ENCODE results near the gene THAP7.
"Not testable (repeated sequence)": the region's sequence is repeated elsewhere in the genome, so short reads cannot be mapped to it uniquely, and the experiment has no call there.

THAP7 gene

DNA sequence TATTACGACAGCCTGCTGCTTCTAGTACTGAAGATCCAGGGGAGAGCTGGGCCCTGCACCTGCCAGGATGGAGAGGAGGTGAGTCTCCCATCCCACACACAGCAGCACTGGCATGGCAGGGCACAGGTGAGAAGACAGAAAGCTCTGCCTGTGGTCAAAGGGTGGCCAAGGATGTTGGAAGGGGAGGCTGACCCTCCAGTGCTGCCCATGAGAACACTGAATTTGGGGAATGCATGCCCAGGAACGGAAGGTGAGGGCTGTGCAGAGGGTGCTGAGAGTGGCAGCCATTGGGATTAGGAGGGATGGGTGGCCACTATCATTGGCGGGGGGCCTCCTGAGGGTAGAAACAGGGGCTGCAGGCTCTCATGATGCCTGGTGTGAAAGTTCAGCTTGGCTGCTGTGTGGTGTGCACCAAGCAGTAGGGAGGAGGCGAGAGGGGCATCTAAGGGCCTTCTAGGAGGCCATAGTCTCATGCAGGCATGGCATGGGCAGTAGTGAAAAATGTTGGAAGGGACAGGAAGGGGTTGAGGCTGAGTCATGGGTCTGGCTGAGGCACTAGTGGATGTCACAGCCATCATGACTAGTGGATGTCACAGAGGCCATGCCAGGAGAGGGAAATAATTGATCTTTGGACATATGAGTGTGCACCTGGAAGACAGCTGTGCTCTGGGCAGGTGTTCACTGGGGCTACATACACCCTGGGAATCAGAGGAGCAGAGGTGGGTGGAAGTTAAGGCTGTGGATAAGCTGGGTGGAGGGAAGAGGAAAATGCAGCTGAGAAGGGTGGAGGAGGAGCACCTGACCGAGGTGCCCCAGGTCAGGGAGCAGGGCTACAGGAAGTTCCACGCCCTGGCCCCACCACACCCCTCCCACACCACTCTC is 41.3 kb upstream of the THAP7 start:
- no peak overlapping the region for H3K9ac ChIP-seq (ENCODE audit: low read depth, low read length)
- H3K9me3 ChIP-seq (ENCODE audit: insufficient read depth, low read depth, low read length): no peaks in the 10 kb centered on the region
- peaks cover 3% of the 10 kb centered on the region; the same call in 1 of the 2 replicates for H3K4me1 ChIP-seq (ENCODE audit: insufficient read depth, low read length)
- no peaks in the 10 kb centered on the region for H3K36me3 ChIP-seq (ENCODE audit: insufficient read depth, low read length)
- H3K4me3 ChIP-seq (ENCODE audit: low read length): no peak overlapping the region
- H3K27me3 ChIP-seq (ENCODE audit: insufficient read depth, low read length): 0 out of 2 replicates have a peak, but pooled peaks cover 2% of the 10 kb centered on the region
- no peak overlapping the region for H3K27ac ChIP-seq (ENCODE audit: low read depth, low read length)
- 85% methylated on average over 6 of the region's 6 CpGs for WGBS

DNA sequence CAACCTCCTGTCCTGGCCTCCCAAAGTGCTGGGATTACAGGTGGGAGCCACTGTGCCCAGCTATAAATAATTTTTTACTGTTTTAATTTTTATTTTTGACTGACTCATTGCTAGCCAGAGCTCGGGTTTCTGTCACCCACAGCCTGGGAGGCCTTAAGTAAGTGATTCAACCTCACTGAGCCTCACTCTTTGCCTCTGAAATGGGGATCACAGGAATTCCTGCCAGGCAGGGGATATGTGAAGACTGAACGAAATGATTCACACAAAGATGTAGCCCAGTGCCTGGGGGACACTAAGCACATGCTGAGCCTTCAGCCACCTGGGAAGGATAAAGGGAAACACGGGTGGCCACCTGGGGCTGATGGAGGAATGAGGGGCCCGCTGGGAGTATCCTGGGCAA is 40.0 kb upstream of the THAP7 start:
- Histone ChIP-seq H3K27me3 (ENCODE audit: insufficient read depth, low read length) (0 out of 2 replicates have a peak, but pooled peaks cover 2% of the 10 kb centered on the region), H3K9ac (ENCODE audit: low read depth, low read length) (no peak overlapping the region), H3K27ac (ENCODE audit: low read depth, low read length) (no peak overlapping the region), H3K36me3 (ENCODE audit: insufficient read depth, low read length) (no peaks in the 10 kb centered on the region), H3K4me1 (ENCODE audit: insufficient read depth, low read length) (peaks cover 3% of the 10 kb centered on the region; the same call in 1 of the 2 replicates), H3K9me3 (ENCODE audit: insufficient read depth, low read depth, low read length) (no peaks in the 10 kb centered on the region), H3K4me3 (ENCODE audit: low read length) (no peak overlapping the region)
- WGBS: 80% methylated on average over 4 of the region's 4 CpGs

DNA sequence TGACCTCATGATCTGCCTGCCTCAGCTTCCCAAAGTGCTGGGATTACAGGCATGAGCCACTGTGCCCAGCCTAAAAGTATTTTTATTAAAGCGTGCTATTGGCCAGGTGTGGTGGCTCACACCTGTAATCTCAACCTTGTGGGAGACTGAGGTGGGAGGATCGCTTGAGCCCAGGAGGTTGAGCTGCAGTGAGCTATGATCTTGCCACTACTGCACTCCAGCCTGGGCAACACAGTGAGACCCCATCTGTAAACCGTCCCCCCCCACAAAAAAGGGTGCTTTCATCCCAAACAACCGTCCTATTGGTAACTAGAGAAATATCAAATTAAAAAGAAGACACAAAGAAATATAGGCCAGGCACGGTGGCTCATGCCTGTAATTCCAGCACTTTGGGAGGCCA is 37.2 kb upstream of the THAP7 start:
- not testable (repeated sequence) for H3K4me1 ChIP-seq (ENCODE audit: insufficient read depth, low read length); H3K36me3 ChIP-seq (ENCODE audit: insufficient read depth, low read length); H3K9me3 ChIP-seq (ENCODE audit: insufficient read depth, low read depth, low read length); H3K9ac ChIP-seq (ENCODE audit: low read depth, low read length); H3K27ac ChIP-seq (ENCODE audit: low read depth, low read length); H3K4me3 ChIP-seq (ENCODE audit: low read length); H3K27me3 ChIP-seq (ENCODE audit: insufficient read depth, low read length)
- 93% methylated on average over 5 of the region's 5 CpGs for WGBS

DNA sequence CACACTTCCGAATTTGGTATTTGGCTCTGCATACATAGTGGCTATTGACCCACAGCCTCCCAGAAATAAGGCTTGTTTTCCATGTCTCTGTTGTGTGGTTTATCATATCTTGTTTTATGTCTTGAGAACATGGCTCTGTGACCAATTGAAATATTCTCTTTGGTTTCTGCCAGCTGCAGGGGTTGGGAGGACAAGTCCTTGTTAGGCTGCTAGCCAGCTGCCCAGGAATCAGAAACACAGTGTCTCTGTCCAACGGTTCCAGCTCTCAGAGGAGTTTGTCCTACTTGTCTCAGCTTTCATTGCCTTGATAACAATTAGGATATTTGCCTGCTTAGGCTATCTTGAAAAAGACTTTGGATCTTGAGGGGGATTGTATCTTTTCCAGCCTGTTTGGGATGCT is 36.5 kb upstream of the THAP7 start:
- Histone ChIP-seq H3K27me3 (ENCODE audit: insufficient read depth, low read length) (peaks cover 7% of the 10 kb centered on the region), H3K9me3 (ENCODE audit: insufficient read depth, low read depth, low read length) (no peaks in the 10 kb centered on the region), H3K4me3 (ENCODE audit: low read length) (no peak overlapping the region), H3K9ac (ENCODE audit: low read depth, low read length) (no peak overlapping the region), H3K4me1 (ENCODE audit: insufficient read depth, low read length) (no peaks in the 10 kb centered on the region), H3K36me3 (ENCODE audit: insufficient read depth, low read length) (no peaks in the 10 kb centered on the region), H3K27ac (ENCODE audit: low read depth, low read length) (no peak overlapping the region)
- 76% methylated on average over 2 of the region's 2 CpGs for WGBS

DNA sequence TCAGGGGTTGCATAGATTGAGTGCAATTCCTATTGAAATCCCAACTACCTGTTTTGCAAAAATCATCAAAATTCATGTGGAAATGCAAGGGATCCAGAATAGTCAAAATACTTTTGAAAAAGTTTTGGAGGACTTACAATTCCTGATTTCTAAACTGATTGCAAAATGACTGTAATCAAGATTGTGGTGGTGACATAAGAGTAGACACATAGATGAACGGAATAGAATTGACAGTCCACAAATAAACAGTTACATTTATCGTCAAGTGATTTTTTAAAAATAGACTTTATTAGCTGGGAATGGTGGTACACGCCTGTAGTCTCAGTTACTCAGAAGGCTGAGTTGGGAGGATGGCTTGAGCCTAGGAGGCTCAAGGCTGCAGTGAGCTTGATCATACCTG is 33.1 kb upstream of the THAP7 start:
- H3K36me3 ChIP-seq (ENCODE audit: insufficient read depth, low read length): no peaks in the 10 kb centered on the region
- H3K9ac ChIP-seq (ENCODE audit: low read depth, low read length): no peak overlapping the region
- no peaks in the 10 kb centered on the region for H3K9me3 ChIP-seq (ENCODE audit: insufficient read depth, low read depth, low read length)
- no peaks in the 10 kb centered on the region for H3K4me1 ChIP-seq (ENCODE audit: insufficient read depth, low read length)
- H3K27ac ChIP-seq (ENCODE audit: low read depth, low read length): no peak overlapping the region
- 93% methylated on average over 3 of the region's 3 CpGs for WGBS
- peaks cover 33% of the 10 kb centered on the region for H3K27me3 ChIP-seq (ENCODE audit: insufficient read depth, low read length)
- H3K4me3 ChIP-seq (ENCODE audit: low read length): no peak overlapping the region

DNA sequence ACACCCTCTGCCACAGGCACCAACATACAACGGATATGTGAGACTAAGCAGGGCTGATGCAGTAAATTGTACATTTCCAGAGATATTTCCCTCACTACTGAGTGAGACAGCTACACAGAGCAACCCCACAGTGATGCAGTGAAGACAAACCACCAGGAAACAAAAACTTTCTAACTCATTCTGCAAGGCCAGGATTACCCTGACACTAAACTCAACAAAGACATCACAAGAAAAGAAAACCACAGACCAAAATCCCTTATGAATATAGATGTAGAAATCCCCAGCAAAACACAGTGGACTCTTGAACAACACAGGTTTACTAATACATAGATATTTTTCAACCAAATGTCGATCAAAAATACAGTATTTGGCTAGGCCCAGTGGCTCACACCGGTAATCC is 32.0 kb upstream of the THAP7 start:
- H3K36me3 ChIP-seq (ENCODE audit: insufficient read depth, low read length): no peaks in the 10 kb centered on the region
- H3K27me3 ChIP-seq (ENCODE audit: insufficient read depth, low read length): peaks cover 33% of the 10 kb centered on the region
- H3K9me3 ChIP-seq (ENCODE audit: insufficient read depth, low read depth, low read length): no peaks in the 10 kb centered on the region
- no peak overlapping the region for H3K4me3 ChIP-seq (ENCODE audit: low read length)
- no peaks in the 10 kb centered on the region for H3K4me1 ChIP-seq (ENCODE audit: insufficient read depth, low read length)
- WGBS: 90% methylated on average over 3 of the region's 3 CpGs
- no peak overlapping the region for H3K9ac ChIP-seq (ENCODE audit: low read depth, low read length)
- no peak overlapping the region for H3K27ac ChIP-seq (ENCODE audit: low read depth, low read length)

DNA sequence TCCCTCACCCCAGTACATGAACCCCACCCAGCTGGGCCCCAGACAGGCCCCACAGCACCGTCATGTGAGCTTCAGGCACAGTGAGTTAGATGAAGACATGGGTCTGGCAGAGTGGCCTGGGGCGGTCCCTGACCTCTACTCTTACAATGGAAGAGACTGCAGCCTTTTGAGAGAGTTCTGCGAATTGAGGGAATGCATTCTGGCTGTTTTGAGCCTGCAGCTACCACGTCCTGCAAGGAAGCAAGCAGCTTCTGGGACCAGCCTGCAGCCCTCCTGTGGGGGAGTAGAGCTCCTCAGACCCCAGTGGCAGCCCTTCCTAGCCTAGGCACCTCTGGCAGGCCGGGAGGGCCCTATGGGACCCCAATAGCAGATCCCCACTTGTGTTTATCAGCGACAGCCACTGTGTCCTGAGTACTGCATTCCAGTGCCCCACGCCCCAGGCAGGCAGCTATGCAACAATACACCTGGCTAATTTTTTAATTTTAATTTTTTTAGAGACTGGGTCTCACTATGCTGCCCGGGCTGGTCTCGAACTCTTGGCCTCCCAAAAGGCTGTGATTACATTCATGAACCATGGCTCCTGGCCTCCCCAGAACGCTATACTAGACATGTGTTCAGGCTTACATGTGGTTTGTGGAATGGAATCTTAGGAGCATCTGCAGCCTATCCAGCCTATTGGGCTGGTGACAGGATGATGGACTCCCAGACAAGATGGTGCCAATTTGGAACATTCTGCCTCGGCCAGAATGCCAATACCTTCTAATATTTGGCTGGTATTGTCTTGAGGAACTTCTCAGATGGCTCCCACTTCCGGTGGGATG is 31.2 kb upstream of the THAP7 start:
- Histone ChIP-seq H3K36me3 (ENCODE audit: insufficient read depth, low read length) (no peaks in the 10 kb centered on the region), H3K27me3 (ENCODE audit: insufficient read depth, low read length) (peaks cover 33% of the 10 kb centered on the region), H3K4me3 (ENCODE audit: low read length) (peak overlapping the region; percentile 57), H3K4me1 (ENCODE audit: insufficient read depth, low read length) (no peaks in the 10 kb centered on the region), H3K9ac (ENCODE audit: low read depth, low read length) (no peak overlapping the region), H3K9me3 (ENCODE audit: insufficient read depth, low read depth, low read length) (no peaks in the 10 kb centered on the region), H3K27ac (ENCODE audit: low read depth, low read length) (no peak overlapping the region)
- WGBS: 70% methylated on average over 12 of the region's 12 CpGs

DNA sequence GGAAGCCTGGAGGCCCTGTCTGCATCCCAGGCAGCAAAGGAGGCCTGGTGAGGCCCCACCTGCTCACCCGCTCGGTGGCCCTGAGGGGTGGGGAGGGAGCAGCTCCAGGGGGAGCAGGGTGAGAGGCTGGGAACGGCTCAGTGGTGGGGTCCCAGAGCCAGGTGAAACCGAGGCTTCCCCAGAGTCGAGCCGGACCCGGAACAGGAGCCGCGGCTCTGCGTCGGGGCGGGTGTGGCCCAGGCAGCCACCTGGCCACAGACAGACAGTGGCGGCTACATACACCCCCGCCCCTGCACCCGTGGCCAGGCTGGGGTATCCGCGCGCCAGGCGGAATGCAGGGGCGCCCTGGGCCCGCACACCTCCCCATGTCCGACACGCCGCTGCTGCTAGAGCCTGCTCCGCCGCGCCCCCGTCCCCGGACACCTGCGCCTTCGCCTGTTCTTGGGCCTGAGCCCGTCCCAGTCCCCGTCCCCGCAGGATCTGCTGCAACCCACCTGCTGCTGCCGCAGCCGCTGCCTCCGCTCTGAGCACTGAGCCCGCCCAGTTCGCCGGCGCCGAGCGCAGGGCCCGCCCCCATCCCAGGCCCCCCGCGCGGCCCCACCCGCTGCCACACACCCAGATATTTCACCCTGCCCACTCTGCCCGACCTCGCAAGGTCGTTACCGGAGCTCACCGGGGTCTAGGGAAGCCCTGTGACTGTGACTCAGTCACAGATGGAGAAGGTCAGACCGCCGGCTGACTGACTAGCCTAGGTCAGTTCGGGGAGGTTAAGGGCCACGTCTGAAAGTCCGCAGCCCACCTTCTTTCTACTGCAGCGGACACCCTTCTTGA is 30.3 kb upstream of the THAP7 start, which contains the start of gene SLC7A4:
Gene SLC7A4, minus strand, starts transcription at position 525 of the 831 bp plus-strand sequence. CDS start 749 bp downstream, outside the sequence.
- Histone ChIP-seq H3K27ac (ENCODE audit: low read depth, low read length) (no peak within 1 kb of the TSS), H3K4me3 (ENCODE audit: low read length) (peak within 1 kb of the TSS; percentile 57), H3K9me3 (ENCODE audit: insufficient read depth, low read depth, low read length) (no peaks in the 10 kb centered on the region), H3K9ac (ENCODE audit: low read depth, low read length) (no peak within 1 kb of the TSS), H3K36me3 (ENCODE audit: insufficient read depth, low read length) (no peaks in the 10 kb centered on the region), H3K4me1 (ENCODE audit: insufficient read depth, low read length) (no peaks in the 10 kb centered on the region), H3K27me3 (ENCODE audit: insufficient read depth, low read length) (peaks cover 33% of the 10 kb centered on the region)
- WGBS: 4% methylated on average over 59 of the region's 59 CpGs

DNA sequence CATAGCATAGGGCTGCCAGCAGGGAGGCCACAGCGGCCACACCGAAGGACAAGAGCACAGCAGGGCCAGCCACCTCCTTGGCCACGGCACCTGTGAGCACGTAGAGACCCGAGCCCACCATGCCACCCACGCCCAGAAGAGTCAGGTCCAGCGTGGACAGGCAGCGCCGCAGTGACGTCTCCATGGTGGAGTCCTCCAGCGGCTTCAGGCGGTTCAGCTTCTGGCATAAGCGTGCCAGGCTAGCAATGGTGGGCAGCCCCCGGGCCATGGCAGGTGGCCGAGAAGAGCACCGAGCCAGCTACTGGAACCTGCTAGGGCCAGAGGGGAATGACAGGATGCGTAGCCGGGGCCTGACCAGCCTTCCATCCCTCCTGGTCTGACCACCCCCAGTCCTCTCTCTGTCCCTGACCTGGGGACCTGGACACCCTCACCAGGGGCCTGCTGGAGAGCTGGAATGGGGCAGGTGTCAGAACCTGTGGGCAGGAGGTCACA is 29.7 kb upstream of the THAP7 start:
- Histone ChIP-seq H3K4me1 (ENCODE audit: insufficient read depth, low read length) (no peaks in the 10 kb centered on the region), H3K27ac (ENCODE audit: low read depth, low read length) (no peak overlapping the region), H3K36me3 (ENCODE audit: insufficient read depth, low read length) (no peaks in the 10 kb centered on the region), H3K27me3 (ENCODE audit: insufficient read depth, low read length) (peaks cover 33% of the 10 kb centered on the region), H3K4me3 (ENCODE audit: low read length) (peak overlapping the region; percentile 57), H3K9ac (ENCODE audit: low read depth, low read length) (no peak overlapping the region), H3K9me3 (ENCODE audit: insufficient read depth, low read depth, low read length) (no peaks in the 10 kb centered on the region)
- 90% methylated on average over 18 of the region's 18 CpGs for WGBS

DNA sequence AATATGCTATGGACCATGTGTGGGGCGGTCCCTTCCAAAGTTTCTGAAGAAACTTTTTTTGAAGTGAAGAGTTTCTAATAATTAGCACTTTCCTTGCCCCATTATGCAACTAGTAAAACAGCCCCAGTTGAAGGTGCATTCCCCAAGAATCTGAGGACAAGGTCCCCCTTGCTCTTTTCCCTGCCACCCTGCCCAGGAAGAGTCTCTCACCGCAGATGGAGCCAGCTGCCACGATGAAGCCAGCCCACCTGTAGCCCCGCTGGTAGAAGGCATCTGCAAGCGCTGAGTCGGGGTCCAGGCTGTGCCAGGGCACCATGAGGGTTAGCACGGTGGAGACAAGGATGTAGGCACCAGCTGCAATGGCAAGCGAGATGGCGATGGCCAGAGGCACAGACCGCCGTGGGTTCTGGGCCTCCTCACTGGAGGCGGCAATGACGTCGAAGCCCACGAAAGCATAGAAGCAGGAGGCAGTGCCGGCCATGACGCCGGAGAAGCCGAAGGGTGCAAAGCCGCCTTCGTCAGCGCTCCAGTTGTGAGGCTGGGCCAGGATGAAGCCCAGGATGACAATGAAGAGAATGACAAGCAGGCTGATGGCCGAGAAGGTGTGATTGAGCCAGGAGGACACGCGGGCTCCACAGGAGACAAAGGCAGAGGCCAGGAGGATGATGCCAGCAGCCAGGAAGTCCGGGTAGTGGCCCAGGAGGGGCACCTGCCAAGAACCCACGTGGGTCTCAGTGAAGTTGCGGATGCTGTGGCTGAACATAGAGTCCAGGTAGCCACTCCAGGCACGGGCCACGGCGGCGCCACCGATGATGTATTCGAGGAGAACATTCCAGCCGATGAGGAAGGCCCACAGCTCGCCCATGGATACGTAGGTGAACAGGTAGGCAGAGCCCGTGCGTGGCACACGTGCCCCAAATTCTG is 29.0 kb upstream of the THAP7 start:
- Histone ChIP-seq H3K27me3 (ENCODE audit: insufficient read depth, low read length) (peaks cover 33% of the 10 kb centered on the region), H3K4me1 (ENCODE audit: insufficient read depth, low read length) (no peaks in the 10 kb centered on the region), H3K9me3 (ENCODE audit: insufficient read depth, low read depth, low read length) (no peaks in the 10 kb centered on the region), H3K36me3 (ENCODE audit: insufficient read depth, low read length) (no peaks in the 10 kb centered on the region), H3K4me3 (ENCODE audit: low read length) (no peak overlapping the region), H3K9ac (ENCODE audit: low read depth, low read length) (no peak overlapping the region), H3K27ac (ENCODE audit: low read depth, low read length) (no peak overlapping the region)
- WGBS: 95% methylated on average over 40 of the region's 40 CpGs
